ENCODE results near the gene IZUMO1R.
"Not testable (repeated sequence)": the region's sequence is repeated elsewhere in the genome, so short reads cannot be mapped to it uniquely, and the experiment has no call there.

Gene IZUMO1R

GRCh38 chr11:94322501-94322900, 18.1 kb downstream of the IZUMO1R start:
- no peak overlapping the region for H3K27ac ChIP-seq
- H3K4me3 ChIP-seq: no peak overlapping the region

- Histone ChIP-seq H3K4me3 (no peak overlapping the region), H3K27ac (no peak overlapping the region)
These were observed 21.3 kb downstream of the IZUMO1R start for GRCh38 chr11:94325681-94326080.

- Histone ChIP-seq H3K4me3 (no peak overlapping the region), H3K27ac (no peak overlapping the region)
These were observed 22.6 kb downstream of the IZUMO1R start for GRCh38 chr11:94326947-94327346.

DNA sequence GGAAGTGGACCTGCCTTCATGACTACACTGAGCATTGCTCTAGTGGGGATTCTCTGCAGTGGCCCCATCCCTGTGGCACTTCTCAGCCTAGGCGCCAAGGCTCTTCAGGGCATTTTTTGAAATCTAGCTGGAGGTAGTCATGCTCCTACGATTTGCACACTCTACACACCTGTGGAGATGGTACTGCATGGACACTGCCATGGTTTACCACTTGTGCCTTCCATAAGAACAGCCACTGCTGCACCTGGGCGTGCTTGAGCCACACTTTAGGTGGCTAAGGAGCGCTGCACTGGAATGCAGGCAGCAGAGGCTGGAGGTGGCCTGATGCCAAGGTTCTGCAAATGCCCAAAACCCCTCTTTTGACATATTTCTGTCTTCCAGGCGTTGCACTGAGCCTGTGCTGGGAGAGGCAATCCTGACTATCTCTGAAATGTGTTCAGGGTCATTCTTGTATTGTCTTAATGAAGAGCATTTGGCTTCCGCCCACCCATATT, 24.3 kb downstream of the IZUMO1R start:
- H3K4me3 ChIP-seq: no peak overlapping the region
- H3K27ac ChIP-seq: no peak overlapping the region

GRCh38 chr11:94329501-94329900, 25.1 kb downstream of the IZUMO1R start:
- H3K27ac ChIP-seq: no peak overlapping the region
- H3K4me3 ChIP-seq: no peak overlapping the region

DNA sequence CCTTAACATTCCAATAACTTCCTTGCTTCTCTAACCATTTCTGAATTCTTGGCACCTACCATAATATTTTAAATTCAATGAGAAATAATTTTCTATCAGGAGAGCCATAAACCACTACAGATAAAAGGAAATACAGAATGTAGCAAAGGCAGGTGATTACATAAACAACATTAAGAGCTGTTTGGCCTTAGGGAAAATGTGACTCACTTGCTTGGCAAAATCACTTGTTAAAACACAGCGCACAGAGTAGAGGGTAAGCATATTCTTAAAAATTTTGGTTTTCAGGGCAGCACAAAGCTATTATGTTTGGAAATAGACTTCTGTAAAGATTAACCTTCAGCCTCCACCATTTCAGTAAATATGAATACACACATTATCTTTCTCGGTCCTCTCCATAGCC, 26.4 kb downstream of the IZUMO1R start:
- H3K4me3 ChIP-seq: no peak overlapping the region
- H3K27ac ChIP-seq: no peak overlapping the region

GRCh38 chr11:94332814-94333213, 28.4 kb downstream of the IZUMO1R start:
- Histone ChIP-seq H3K27ac (no peak overlapping the region), H3K4me3 (no peak overlapping the region)

- H3K4me3 ChIP-seq: no peak overlapping the region
- no peak overlapping the region for H3K27ac ChIP-seq
These were observed 31.7 kb downstream of the IZUMO1R start for GRCh38 chr11:94336033-94336432.

- Histone ChIP-seq H3K4me3 (no peak overlapping the region), H3K27ac (no peak overlapping the region)
These were observed 34.3 kb downstream of the IZUMO1R start for GRCh38 chr11:94338651-94339050.

DNA sequence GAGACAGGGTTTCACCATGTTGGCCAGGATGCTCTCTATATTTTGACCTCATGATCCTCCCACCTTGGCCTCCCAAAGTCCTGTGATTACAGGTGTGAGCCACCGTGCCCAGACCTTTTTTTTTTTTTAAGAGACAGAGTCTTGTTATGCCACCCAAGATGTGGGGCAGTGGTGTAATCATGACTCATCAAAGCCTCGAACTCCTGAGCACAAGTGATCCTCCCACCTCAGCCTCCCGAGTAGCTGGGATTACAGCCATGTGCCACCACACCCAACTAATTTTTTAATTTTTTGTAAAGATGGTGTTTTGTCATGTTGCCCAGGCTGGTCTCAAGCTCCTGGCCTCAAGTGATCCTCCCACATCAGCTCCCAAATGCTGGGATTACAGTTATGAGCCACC, 37.9 kb downstream of the IZUMO1R start:
- no peak overlapping the region for H3K4me3 ChIP-seq

GRCh38 chr11:94343495-94343894, 39.1 kb downstream of the IZUMO1R start:
- Histone ChIP-seq H3K4me3 (no peak overlapping the region), H3K27ac (no peak overlapping the region)

More for the DNA sequence above, 37.9 kb downstream of the IZUMO1R start:
- no peak overlapping the region for H3K27ac ChIP-seq

GRCh38 chr11:94346311-94346710, 41.9 kb downstream of the IZUMO1R start:
- H3K4me3 ChIP-seq, H3K27ac ChIP-seq: not testable (repeated sequence)

DNA sequence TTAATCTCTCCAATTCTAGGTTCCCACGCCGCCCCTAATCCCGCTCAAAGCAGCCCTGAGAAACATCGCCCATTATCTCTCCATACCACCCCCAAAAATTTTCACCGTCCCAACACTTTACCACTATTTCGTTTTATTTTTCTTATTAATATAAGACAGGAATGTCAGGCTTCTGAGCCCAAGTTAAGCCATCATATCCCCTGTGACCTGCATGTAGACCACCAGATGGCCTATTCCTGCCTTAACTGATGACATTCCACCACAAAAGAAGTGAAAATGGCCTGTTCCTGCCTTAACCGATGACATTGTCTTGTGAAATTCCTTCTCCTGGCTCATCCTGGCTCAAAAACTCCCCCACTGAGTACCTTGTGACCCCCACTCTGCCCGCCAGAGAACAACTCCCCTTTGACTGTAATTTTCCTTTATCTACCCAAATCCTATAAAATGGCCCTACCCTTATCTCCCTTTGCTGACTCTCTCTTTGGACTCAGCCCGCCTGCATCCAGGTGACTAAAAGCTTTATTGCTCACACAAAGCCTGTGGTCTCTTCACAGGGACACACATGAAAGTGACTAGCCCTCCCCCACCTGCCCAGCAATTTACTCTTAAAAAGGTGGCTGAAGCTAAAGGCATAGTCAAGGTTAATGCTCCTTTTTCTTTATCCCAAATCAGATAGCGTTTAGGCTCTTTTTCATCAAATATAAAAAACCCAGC, 46.6 kb downstream of the IZUMO1R start:
- H3K4me3 ChIP-seq, H3K27ac ChIP-seq: not testable (repeated sequence)

All from skin epidermis (tissue), 12 donors.